Esophagus muscularis mucosa (tissue), 4 donors: ENCODE results near the gene KRTAP4-12. TPM values are rescaled to one million over a fixed set of nuclear protein-coding genes. Genes with fewer than 3 reads are reported as not detected.
"Not testable (repeated sequence)": the region's sequence is repeated elsewhere in the genome, so short reads cannot be mapped to it uniquely, and the experiment has no call there.

Source experiments
- DNase-seq: peaks from one replicate; pipeline ENCODE4 v3.0.0-alpha.2; 2017; ENCODE audit errors: extremely low spot score
- H3K27ac ChIP-seq, 4 donors: fragments of 200-600 bp; sonication (generic); replicated peaks in 1 of 4; 1 replicate in 3 of 4; 2 replicates in 1 of 4; pipeline ENCODE4 v1.5.1; 2016 to 2019; ENCODE audit warnings: mild to moderate bottlenecking in 1 of 4
- H3K27me3 ChIP-seq, 4 donors: fragments of 200-600 bp; sonication (generic); one replicate each; pipeline versions ENCODE4 v1.5.1 to v1.6.0; 2016 to 2019
- H3K36me3 ChIP-seq, 4 donors: fragments of 200-600 bp; sonication (generic); one replicate each; pipeline ENCODE4 v1.5.1; 2016 to 2019
- H3K4me1 ChIP-seq, 4 donors: fragments of 200-600 bp; sonication (generic); one replicate each; pipeline ENCODE4 v1.5.1; 2016 to 2019
- H3K4me3 ChIP-seq, 4 donors: fragments of 200-600 bp; sonication (generic); 1 replicate in 2 of 4; 2 replicates in 2 of 4; pipeline ENCODE4 v1.5.1; 2016 to 2019; ENCODE audit warnings: mild to moderate bottlenecking in 4 of 4, moderate library complexity in 1 of 4
- H3K9me3 ChIP-seq, 4 donors: fragments of 200-600 bp; sonication (generic); 1 replicate in 3 of 4; 2 replicates in 1 of 4; pipeline ENCODE4 v1.5.1; 2016 to 2019
- EP300 ChIP-seq: sonication (generic); formaldehyde crosslinking; IDR thresholded peaks from one replicate; pipeline ENCODE4 v1.6.1; 2017; ENCODE audit warnings: antibody characterized with exemption
- POLR2A ChIP-seq: fragments of 450-650 bp; IDR thresholded peaks from one replicate; pipeline ENCODE4 v1.6.1; 2017; ENCODE audit warnings: antibody characterized with exemption, moderate library complexity, mild to moderate bottlenecking, low read depth
- POLR2AphosphoS5 ChIP-seq, 2 donors: sonication (generic); formaldehyde crosslinking; IDR thresholded peaks; one replicate each; pipeline ENCODE4 v1.6.1; 2017; ENCODE audit warnings: antibody characterized with exemption in 2 of 2
- whole genome bisulfite sequencing: methylation state at CpG from one replicate; pipeline ENCODE4 v1.1.5; 2018; 5-methylcytosine and 5-hydroxymethylcytosine counted together
- intact Hi-C: fragments of 100-400 bp; cut with DNase I; formaldehyde crosslinking; loops from one replicate; pipeline ENCODE4 v1.15.1; 2023
- total RNA-seq, 4 donors: library from RNA; depleted of rRNA; stranded (reverse); fragments of >200 nt; gene quantifications; one replicate each; pipeline versions ENCODE4 v1.1.0 to v1.2.1, GENCODE V29; 2016
- TF ChIP-seq, protein P1 (sequence below), 3 experiments: fragments of 200-600 bp in 2 of 3; fragments of 450-650 bp in 1 of 3; sonication (generic) in 2 of 3; IDR thresholded peaks; one replicate each; pipeline ENCODE4 v1.5.1; 2017 to 2019; ENCODE audit warnings: antibody characterized with exemption in 3 of 3, mild to moderate bottlenecking in 2 of 3, moderate library complexity in 1 of 3

Gene KRTAP4-12
- not detected for total RNA-seq

DNA sequence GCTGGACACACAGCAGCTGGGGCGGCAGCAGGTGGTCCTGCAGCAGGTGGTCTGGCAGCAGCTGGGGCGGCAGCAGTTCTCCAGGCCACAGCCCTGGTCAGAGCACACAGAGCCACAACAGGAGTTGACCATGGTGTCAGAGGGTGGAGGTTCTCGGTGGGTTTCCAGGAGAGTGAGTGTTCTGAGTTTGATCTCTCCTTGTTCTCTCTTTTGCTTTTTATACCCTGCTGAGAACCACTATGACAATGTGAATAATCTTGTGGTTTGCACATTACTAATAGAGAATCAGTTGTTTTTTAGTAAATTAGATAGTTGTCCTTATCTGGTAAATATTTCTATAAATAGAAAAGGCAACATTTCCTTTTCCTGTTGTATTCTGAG lies at the start of gene KRTAP4-12:
TSS of gene KRTAP4-12 (minus strand) at position 192 of the 381 bp plus-strand sequence. CDS start at position 132, 60 bp downstream.
- H3K9me3 ChIP-seq, intact Hi-C loops, DNase-seq, H3K4me3 ChIP-seq, H3K4me1 ChIP-seq, H3K36me3 ChIP-seq, H3K27ac ChIP-seq, H3K27me3 ChIP-seq: not testable (repeated sequence)
- 82% methylated on average over 2 of the region's 3 CpGs for whole genome bisulfite sequencing

GRCh38 chr17:41171886-41172285 lies 47.9 kb upstream of the KRTAP4-12 start:
- Histone ChIP-seq H3K36me3 (no peaks in the 10 kb centered on the region), H3K4me1 (no peaks in the 10 kb centered on the region), H3K27ac (no peak overlapping the region), H3K27me3 (peaks cover 0 to 6% (median 2%) of the 10 kb centered on the region in 4 donors), H3K9me3 (no peaks in the 10 kb centered on the region), H3K4me3 (no peak overlapping the region)
- TF ChIP-seq EP300 (no peak), POLR2AphosphoS5 (IDR thresholded peaks at IDR 0.05) (no peak), POLR2A (no peak)
- TF ChIP-seq, protein P1, sequence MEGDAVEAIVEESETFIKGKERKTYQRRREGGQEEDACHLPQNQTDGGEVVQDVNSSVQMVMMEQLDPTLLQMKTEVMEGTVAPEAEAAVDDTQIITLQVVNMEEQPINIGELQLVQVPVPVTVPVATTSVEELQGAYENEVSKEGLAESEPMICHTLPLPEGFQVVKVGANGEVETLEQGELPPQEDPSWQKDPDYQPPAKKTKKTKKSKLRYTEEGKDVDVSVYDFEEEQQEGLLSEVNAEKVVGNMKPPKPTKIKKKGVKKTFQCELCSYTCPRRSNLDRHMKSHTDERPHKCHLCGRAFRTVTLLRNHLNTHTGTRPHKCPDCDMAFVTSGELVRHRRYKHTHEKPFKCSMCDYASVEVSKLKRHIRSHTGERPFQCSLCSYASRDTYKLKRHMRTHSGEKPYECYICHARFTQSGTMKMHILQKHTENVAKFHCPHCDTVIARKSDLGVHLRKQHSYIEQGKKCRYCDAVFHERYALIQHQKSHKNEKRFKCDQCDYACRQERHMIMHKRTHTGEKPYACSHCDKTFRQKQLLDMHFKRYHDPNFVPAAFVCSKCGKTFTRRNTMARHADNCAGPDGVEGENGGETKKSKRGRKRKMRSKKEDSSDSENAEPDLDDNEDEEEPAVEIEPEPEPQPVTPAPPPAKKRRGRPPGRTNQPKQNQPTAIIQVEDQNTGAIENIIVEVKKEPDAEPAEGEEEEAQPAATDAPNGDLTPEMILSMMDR (IDR thresholded peaks at IDR 0.05), result no peak
- intact Hi-C loops, result no loop called here
- WGBS, result 79% methylated on average over 2 of the region's 2 CpGs
- no peak for DNase-seq

GRCh38 chr17:41168121-41168520 lies 44.1 kb upstream of the KRTAP4-12 start, which contains the start of gene KRTAP4-3:
TSS of gene KRTAP4-3 (minus strand) at chr17:41168221. CDS start at chr17:41168172, 49 bp downstream.
- intact Hi-C loops, result no loop called here
- Histone ChIP-seq H3K4me3 (no peak within 1 kb of the TSS), H3K36me3 (no peaks in the 10 kb centered on the region), H3K9me3 (no peaks in the 10 kb centered on the region), H3K4me1 (no peaks in the 10 kb centered on the region), H3K27me3 (peaks cover 0 to 6% (median 0%) of the 10 kb centered on the region in 4 donors), H3K27ac (no peak within 1 kb of the TSS)
- WGBS, result 100% methylated on average over 1 of the region's 1 CpG
- no peak for DNase-seq
- TF ChIP-seq, protein P1 (IDR thresholded peaks at IDR 0.05), result no peak
- TF ChIP-seq POLR2A (no peak), POLR2AphosphoS5 (IDR thresholded peaks at IDR 0.05) (no peak), EP300 (no peak)

DNA sequence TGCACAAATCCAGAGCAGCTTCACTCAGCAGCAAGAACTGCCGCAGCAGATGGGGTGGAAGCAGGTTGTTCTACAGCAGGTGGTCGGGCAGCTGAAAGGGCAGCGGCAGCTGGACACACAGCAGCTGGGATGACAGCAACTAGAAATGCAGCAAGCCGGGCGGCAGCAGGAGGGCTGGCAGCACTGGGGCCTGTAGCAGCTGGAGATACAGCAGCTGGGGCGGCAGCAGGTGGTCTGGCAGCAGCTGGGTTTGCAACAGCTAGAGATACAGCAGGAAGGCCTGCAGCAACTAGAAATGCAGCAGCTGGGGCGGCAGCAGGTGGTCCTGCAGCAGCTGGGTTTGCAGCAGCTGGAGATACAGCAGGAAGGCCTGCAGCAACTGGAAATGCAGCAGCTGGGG lies 43.6 kb upstream of the KRTAP4-12 start:
- Histone ChIP-seq H3K4me1 (no peaks in the 10 kb centered on the region), H3K27ac (no peak overlapping the region), H3K9me3 (no peaks in the 10 kb centered on the region), H3K36me3 (no peaks in the 10 kb centered on the region), H3K4me3 (no peak overlapping the region), H3K27me3 (peaks cover 0 to 9% (median 0%) of the 10 kb centered on the region in 4 donors)
- DNase-seq, result no peak
- WGBS, result 85% methylated on average over 6 of the region's 7 CpGs
- intact Hi-C loops, result no loop called here
- no peak for TF ChIP-seq POLR2A
- no peak for TF ChIP-seq EP300
- TF ChIP-seq, protein P1 (IDR thresholded peaks at IDR 0.05), result no peak
- TF ChIP-seq POLR2AphosphoS5 (IDR thresholded peaks at IDR 0.05), result no peak

DNA sequence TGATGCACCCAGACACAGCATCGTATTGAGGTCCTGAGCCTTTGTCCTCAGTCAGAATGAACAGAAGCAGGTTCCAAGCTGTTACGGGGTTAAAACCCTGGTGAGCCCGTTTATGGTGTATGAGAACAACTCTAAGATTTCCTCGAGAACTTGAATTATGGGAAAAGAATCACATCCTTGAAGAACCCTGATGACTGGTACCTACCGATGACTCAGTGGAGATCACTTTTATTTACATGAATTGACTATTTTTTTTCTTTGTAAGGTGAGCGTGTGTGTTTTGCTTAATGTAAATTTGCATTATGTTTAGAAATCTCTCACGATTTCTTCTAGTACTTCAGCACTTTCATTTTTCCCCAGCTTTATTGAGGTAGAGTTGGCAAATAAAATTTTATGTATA lies 39.8 kb upstream of the KRTAP4-12 start:
- intact Hi-C loops, result no loop called here
- TF ChIP-seq POLR2A, result no peak
- TF ChIP-seq EP300, result no peak
- TF ChIP-seq, protein P1 (IDR thresholded peaks at IDR 0.05), result no peak
- no peak for TF ChIP-seq POLR2AphosphoS5 (IDR thresholded peaks at IDR 0.05)
- Histone ChIP-seq H3K4me1 (no peaks in the 10 kb centered on the region), H3K27ac (no peak overlapping the region), H3K27me3 (peaks cover 0 to 26% (median 2%) of the 10 kb centered on the region in 4 donors), H3K36me3 (no peaks in the 10 kb centered on the region), H3K9me3 (no peaks in the 10 kb centered on the region), H3K4me3 (no peak overlapping the region)
- WGBS, result 68% methylated on average over 7 of the region's 7 CpGs
- no peak for DNase-seq
